ENCODE data around the gene DYNC1H1. TPM values are rescaled to one million over a fixed set of nuclear protein-coding genes. Genes with fewer than 3 reads are reported as not detected.

DYNC1H1 gene
- polyA plus RNA-seq, result 127 and 153 TPM in 2 replicates

GRCh38 chr14:101964297-101965180, at the start of gene DYNC1H1:
TSS of gene DYNC1H1 (plus strand) at chr14:101964573. CDS start at chr14:101964692, 119 bp downstream.

GRCh38 chr14:102086972-102087761, 122.8 kb downstream of the DYNC1H1 start, which contains the start of gene HSP90AA1:
TSS of gene HSP90AA1 (minus strand) at chr14:102087044. CDS start at chr14:102086378, 666 bp downstream.

Other genes starting within 250 kb of the DYNC1H1 start
- gene PPP2R5C, start 202.9 kb upstream of the DYNC1H1 start, polyA plus RNA-seq, result 54.2 and 73.8 TPM in 2 replicates
- gene HSP90AA1, start 122.5 kb downstream of the DYNC1H1 start, polyA plus RNA-seq, result 3,871 and 4,516 TPM in 2 replicates
- gene WDR20, start 175.3 kb downstream of the DYNC1H1 start, polyA plus RNA-seq, result 22.5 and 24.9 TPM in 2 replicates